Caco-2 (cell line): Measurements from ENCODE around the gene HCCS. TPM values are rescaled to one million over a fixed set of nuclear protein-coding genes. Genes with fewer than 3 reads are reported as not detected.

Source experiments
- BruUV-seq: library from RNA; stranded (reverse); fragments of 400-500 nt; replicated peaks from 2 replicates; lab custom pipeline; 2021; lab: Mats Ljungman, UMichigan
- CTCF ChIA-PET: fragments of 300-600 bp; sonication (Branson Sonifier 250); formaldehyde crosslinking; loops from one replicate; lab custom pipeline; 2022; ENCODE audit warnings: antibody characterized with exemption; lab: Charles Lee
- POLR2A ChIA-PET: fragments of 300-600 bp; sonication (Branson Sonifier 250); formaldehyde crosslinking; loops from one replicate; lab custom pipeline; 2022; ENCODE audit warnings: antibody characterized with exemption; lab: Charles Lee
- DNase-seq, 2 experiments: peaks; one replicate each; pipeline versions ENCODE4 v3.0.0 to v3.0.0-alpha.2; 2020 to 2022
- H3K27me3 ChIP-seq: replicated peaks from 2 replicates; pipeline ENCODE4 v1.6.0; 2011; ENCODE audit warnings: low read length; ENCODE audit not compliant: control insufficient read depth, insufficient read depth
- H3K36me3 ChIP-seq: 2 replicates; pipeline ENCODE4 v1.5.1; 2011; ENCODE audit warnings: low read length; ENCODE audit not compliant: control insufficient read depth, insufficient read depth
- H3K4me1 ChIP-seq: fragments of 250-450 bp; sonication (Bioruptor Pico); 2 replicates; pipeline ENCODE4 v1.5.1; 2020; ENCODE audit warnings: mild to moderate bottlenecking
- H3K4me3 ChIP-seq: 2 replicates; pipeline ENCODE4 v1.5.1; 2011; ENCODE audit warnings: low read depth, mild to moderate bottlenecking, control low read depth, low read length
- H3K9me3 ChIP-seq: fragments of 250-450 bp; sonication (Bioruptor Pico); 2 replicates; pipeline ENCODE4 v1.5.1; 2020; ENCODE audit warnings: mild to moderate bottlenecking, moderate library complexity
- H3K27ac Mint-ChIP-seq: one replicate; pipeline ENCODE4 v1.8.0; 2022; ENCODE audit warnings: mixed read lengths; ENCODE audit not compliant: unreplicated experiment
- H3K27me3 Mint-ChIP-seq: one replicate; pipeline ENCODE4 v1.8.0; 2022; ENCODE audit warnings: mixed read lengths; ENCODE audit not compliant: insufficient read depth, unreplicated experiment
- H3K36me3 Mint-ChIP-seq: one replicate; pipeline ENCODE4 v1.8.0; 2022; ENCODE audit warnings: mild to moderate bottlenecking, mixed read lengths; ENCODE audit not compliant: insufficient read depth, unreplicated experiment
- H3K4me1 Mint-ChIP-seq: one replicate; pipeline ENCODE4 v1.8.0; 2022; ENCODE audit warnings: low read depth, mixed read lengths; ENCODE audit not compliant: unreplicated experiment
- H3K4me3 Mint-ChIP-seq: one replicate; pipeline ENCODE4 v1.8.0; 2022; ENCODE audit warnings: mild to moderate bottlenecking, moderate library complexity, mixed read lengths; ENCODE audit not compliant: unreplicated experiment
- H3K9me3 Mint-ChIP-seq: one replicate; pipeline ENCODE4 v1.8.0; 2022; ENCODE audit warnings: mixed read lengths; ENCODE audit not compliant: unreplicated experiment
- CTCF ChIP-seq, 2 experiments: fragments of 200-600 bp in 1 of 2; IDR thresholded peaks; 1 replicate in 1 of 2; 2 replicates in 1 of 2; pipeline versions ENCODE4 v1.5.1 to v1.8.0; 2011 to 2022; ENCODE audit warnings: antibody characterized with exemption in 1 of 2, control low read depth in 1 of 2, inconsistent platforms in 1 of 2, low read depth in 1 of 2, low read length in 1 of 2, mild to moderate bottlenecking in 1 of 2, moderate library complexity in 1 of 2; ENCODE audit not compliant: insufficient read depth in 1 of 2, severe bottlenecking in 1 of 2, unreplicated experiment in 1 of 2
- intact Hi-C: fragments of 100-400 bp; cut with micrococcal nuclease; formaldehyde crosslinking; loops from one replicate; pipeline ENCODE4 v1.10.0; 2022; ENCODE audit not compliant: unreplicated experiment
- total RNA-seq: library from RNA; stranded (reverse); gene quantifications from 2 replicates; pipeline ENCODE4 v1.2.3, GENCODE V29; 2022

Gene HCCS
- total RNA-seq, 1 experiment from 2014 or later: 42.4 TPM

GRCh38 chrX:11137543-11138139, 26.5 kb downstream of the HCCS start:
- POLR2A ChIA-PET: no interaction called here
- H3K36me3 ChIP-seq: no peaks in the 10 kb centered on the region
- CTCF ChIA-PET: interaction anchor here (1.1 kb wide), 1 partner anchor 947 kb away, joined by 3 read pairs; no protein-coding TSS in a partner anchor

GRCh38 chrX:11138498-11139390, 27.6 kb downstream of the HCCS start:
- Histone ChIP-seq H3K9me3 (no peaks in the 10 kb centered on the region), H3K4me3 (no peak overlapping the region), H3K4me1 (no peaks in the 10 kb centered on the region), H3K27me3 (no peaks in the 10 kb centered on the region), H3K36me3 (no peaks in the 10 kb centered on the region)
- ChIA-PET CTCF (no interaction called here), POLR2A (no interaction called here)
- no peaks in the 10 kb centered on the region for H3K9me3 Mint-ChIP-seq
- DNase-seq: no peak
- no peak overlapping the region for H3K27ac Mint-ChIP-seq
- H3K4me3 Mint-ChIP-seq: no peak overlapping the region
- no peaks in the 10 kb centered on the region for H3K27me3 Mint-ChIP-seq
- intact Hi-C loops: no loop called here
- TF ChIP-seq CTCF (IDR thresholded peaks at IDR 0.05; ENCODE audit: insufficient read depth in 1 of 2, low read depth in 1 of 2, low read length in 1 of 2, severe bottlenecking in 1 of 2, unreplicated experiment in 1 of 2): no peak
- H3K36me3 Mint-ChIP-seq: peaks cover 6% of the 10 kb centered on the region
- H3K4me1 Mint-ChIP-seq: peaks cover 8% of the 10 kb centered on the region
- BruUV-seq: no TSS peak

More at GRCh38 chrX:11137543-11138139, 26.5 kb downstream of the HCCS start:
- TF ChIP-seq CTCF (IDR thresholded peaks at IDR 0.05; ENCODE audit: insufficient read depth in 1 of 2, low read depth in 1 of 2, low read length in 1 of 2, severe bottlenecking in 1 of 2, unreplicated experiment in 1 of 2): peak; percentile 50 to 51
- no peak overlapping the region for H3K4me3 Mint-ChIP-seq
- no TSS peak for BruUV-seq
- Histone ChIP-seq H3K4me3 (no peak overlapping the region), H3K27me3 (no peaks in the 10 kb centered on the region), H3K9me3 (no peaks in the 10 kb centered on the region), H3K4me1 (no peaks in the 10 kb centered on the region)
- no peak overlapping the region for H3K27ac Mint-ChIP-seq
- peaks cover 8% of the 10 kb centered on the region for H3K4me1 Mint-ChIP-seq
- intact Hi-C loops: no loop called here
- no peaks in the 10 kb centered on the region for H3K9me3 Mint-ChIP-seq
- H3K36me3 Mint-ChIP-seq: peaks cover 6% of the 10 kb centered on the region
- H3K27me3 Mint-ChIP-seq: no peaks in the 10 kb centered on the region
- peak in 1 of 2 experiments; percentile 6 for DNase-seq

- CTCF ChIA-PET: interaction anchor here (1.9 kb wide), 1 partner anchor 388 kb away, joined by 5 read pairs; no protein-coding TSS in a partner anchor
- BruUV-seq: no TSS peak
- no peak overlapping the region for H3K27ac Mint-ChIP-seq
- no peaks in the 10 kb centered on the region for H3K9me3 Mint-ChIP-seq
- no peaks in the 10 kb centered on the region for H3K36me3 Mint-ChIP-seq
- H3K4me3 Mint-ChIP-seq: no peak overlapping the region
- no peaks in the 10 kb centered on the region for H3K27me3 ChIP-seq
- H3K9me3 ChIP-seq: no peaks in the 10 kb centered on the region
- H3K4me3 ChIP-seq: no peak overlapping the region
- POLR2A ChIA-PET: no interaction called here
- no peaks in the 10 kb centered on the region for H3K4me1 ChIP-seq
- no peaks in the 10 kb centered on the region for H3K36me3 ChIP-seq
- peaks cover 6% of the 10 kb centered on the region for H3K4me1 Mint-ChIP-seq
- peak; percentile 56 to 69 for DNase-seq
- intact Hi-C loops: loop anchor here (1.0 to 10.0 kb wide), 7 partner anchors 181 to 631 kb away; no protein-coding TSS in a partner anchor
- H3K27me3 Mint-ChIP-seq: no peaks in the 10 kb centered on the region
- peak; percentile 39 to 52 for TF ChIP-seq CTCF (IDR thresholded peaks at IDR 0.05; ENCODE audit: insufficient read depth in 1 of 2, low read depth in 1 of 2, low read length in 1 of 2, severe bottlenecking in 1 of 2, unreplicated experiment in 1 of 2)
Observed at GRCh38 chrX:11143931-11144678, 33.0 kb downstream of the HCCS start.
